IMR-90 (cell line): ENCODE data around the gene BGLAP. TPM values are rescaled to one million over a fixed set of nuclear protein-coding genes. Genes with fewer than 3 reads are reported as not detected.

Source experiments
- ATAC-seq: fragments of 200-7000 bp; cut with Tn5 transposase; 2 replicates; pipeline ENCODE4 v1.9.1; 2020; ENCODE audit warnings: low read depth, mild to moderate bottlenecking, moderate library complexity
- BruUV-seq: library from RNA; stranded (reverse); fragments of 400-500 nt; replicated peaks from 2 replicates; lab custom pipeline; 2021; lab: Mats Ljungman, UMichigan
- CTCF ChIA-PET: fragments of 300-600 bp; formaldehyde crosslinking; extraction: SDS; loops from one replicate; lab custom pipeline; 2021; ENCODE audit warnings: antibody characterized with exemption; lab: Yijun Ruan, JAX
- POLR2A ChIA-PET: fragments of 300-600 bp; sonication (Branson Sonifier 250); formaldehyde crosslinking; loops from one replicate; lab custom pipeline; 2022; ENCODE audit warnings: antibody characterized with exemption; ENCODE audit not compliant: unreplicated experiment; lab: Charles Lee
- DNase-seq: peaks from one replicate; pipeline ENCODE4 v3.0.0; 2013
- H2AFZ ChIP-seq: replicated peaks from 2 replicates; pipeline ENCODE3; 2013; ENCODE audit warnings: low read length, mild to moderate bottlenecking; ENCODE audit not compliant: poor library complexity
- H2AK5ac ChIP-seq: 2 replicates; pipeline ENCODE4 v1.6.1; 2013; ENCODE audit warnings: low read depth, low read length, inconsistent platforms
- H2AK9ac ChIP-seq: replicated peaks from 2 replicates; pipeline ENCODE3; 2013; ENCODE audit warnings: mild to moderate bottlenecking, low read depth, low read length, moderate library complexity; ENCODE audit not compliant: poor library complexity
- H2BK120ac ChIP-seq: 2 replicates; pipeline ENCODE4 v1.6.1; 2013; ENCODE audit warnings: low read depth, low read length, inconsistent platforms
- H2BK15ac ChIP-seq: 3 replicates; pipeline ENCODE4 v1.6.1; 2013; ENCODE audit warnings: low read depth, low read length, inconsistent platforms
- H2BK20ac ChIP-seq: 2 replicates; pipeline ENCODE4 v1.6.1; 2013; ENCODE audit warnings: low read depth, mild to moderate bottlenecking, inconsistent platforms, low read length, moderate library complexity
- H2BK5ac ChIP-seq: 2 replicates; pipeline ENCODE4 v1.6.1; 2013; ENCODE audit warnings: mild to moderate bottlenecking, low read depth, low read length, inconsistent platforms; ENCODE audit not compliant: poor library complexity, severe bottlenecking
- H3K14ac ChIP-seq: replicated peaks from 2 replicates; pipeline ENCODE4 v1.6.1; 2013; ENCODE audit warnings: low read depth, low read length, inconsistent platforms
- H3K18ac ChIP-seq: 2 replicates; pipeline ENCODE4 v1.6.1; 2013; ENCODE audit warnings: low read depth, low read length, control low read depth
- H3K23ac ChIP-seq: 2 replicates; pipeline ENCODE4 v1.6.1; 2013; ENCODE audit warnings: low read depth, low read length, inconsistent platforms
- H3K27ac ChIP-seq: 2 replicates; pipeline ENCODE4 v1.5.1; 2013; ENCODE audit warnings: mild to moderate bottlenecking, control low read depth, low read length; ENCODE audit not compliant: insufficient read depth
- H3K27me3 ChIP-seq: 2 replicates; pipeline ENCODE4 v1.6.1; 2013; ENCODE audit warnings: low read length; ENCODE audit not compliant: control insufficient read depth, insufficient read depth
- H3K36me3 ChIP-seq: 2 replicates; pipeline ENCODE4 v1.6.1; 2013; ENCODE audit warnings: low read length, mixed read lengths; ENCODE audit not compliant: control insufficient read depth, insufficient read depth
- H3K4ac ChIP-seq: 2 replicates; pipeline ENCODE4 v1.6.1; 2013; ENCODE audit warnings: low read depth, low read length, inconsistent platforms
- H3K4me1 ChIP-seq: 2 replicates; pipeline ENCODE4 v1.6.1; 2013; ENCODE audit warnings: low read length, mixed read lengths; ENCODE audit not compliant: control insufficient read depth, insufficient read depth
- H3K4me2 ChIP-seq: 2 replicates; pipeline ENCODE4 v1.6.1; 2013; ENCODE audit warnings: low read depth, mild to moderate bottlenecking, control low read depth, low read length, moderate library complexity
- H3K4me3 ChIP-seq: 2 replicates; pipeline ENCODE4 v1.5.1; 2013; ENCODE audit warnings: low read depth, mild to moderate bottlenecking, control low read depth, low read length, moderate library complexity; ENCODE audit not compliant: insufficient read depth
- H3K56ac ChIP-seq: 2 replicates; pipeline ENCODE4 v1.6.1; 2013; ENCODE audit warnings: low read length, inconsistent platforms; ENCODE audit not compliant: insufficient read depth; ENCODE audit errors: extremely low read depth
- H3K79me1 ChIP-seq, 2 experiments: 2 replicates each; pipeline ENCODE4 v1.6.1; 2013; ENCODE audit warnings: low read length in 2 of 2, inconsistent platforms in 1 of 2, low read depth in 1 of 2
- H3K9ac ChIP-seq: 2 replicates; pipeline ENCODE4 v1.6.1; 2013; ENCODE audit warnings: low read depth, low read length, control low read depth
- H3K9me1 ChIP-seq: 2 replicates; pipeline ENCODE4 v1.6.1; 2013; ENCODE audit warnings: low read length, inconsistent platforms; ENCODE audit not compliant: insufficient read depth
- H3K9me3 ChIP-seq: 2 replicates; pipeline ENCODE4 v1.6.1; 2013; ENCODE audit warnings: low read length; ENCODE audit not compliant: control insufficient read depth, insufficient read depth
- H4K20me1 ChIP-seq: 2 replicates; pipeline ENCODE4 v1.6.1; 2013; ENCODE audit warnings: low read length, inconsistent platforms; ENCODE audit not compliant: insufficient read depth
- H4K5ac ChIP-seq: 2 replicates; pipeline ENCODE4 v1.6.1; 2013; ENCODE audit warnings: mild to moderate bottlenecking, low read depth, low read length, control low read depth
- H4K8ac ChIP-seq, 2 experiments: 2 replicates each; pipeline ENCODE4 v1.6.1; 2013; ENCODE audit warnings: low read depth in 2 of 2, low read length in 2 of 2, control low read depth in 1 of 2, inconsistent platforms in 1 of 2
- H4K91ac ChIP-seq: 2 replicates; pipeline ENCODE4 v1.6.1; 2013; ENCODE audit warnings: low read depth, low read length, inconsistent platforms; ENCODE audit not compliant: insufficient read depth
- BHLHE40 ChIP-seq: fragments of 150-350 bp; IDR thresholded peaks from 2 replicates; pipeline ENCODE4 v1.6.1; 2016; ENCODE audit warnings: mild to moderate bottlenecking, low read depth, low read length
- CEBPB ChIP-seq: IDR thresholded peaks from 2 replicates; pipeline ENCODE4 v1.6.1; 2012; ENCODE audit warnings: low read depth, low read length, improper control_type of control experiment
- CHD1 ChIP-seq: IDR thresholded peaks from 2 replicates; pipeline ENCODE4 v1.6.1; 2012; ENCODE audit warnings: low read depth, low read length, improper control_type of control experiment
- FOS ChIP-seq: fragments of 150-350 bp; IDR thresholded peaks from 2 replicates; pipeline ENCODE4 v1.6.1; 2016; ENCODE audit warnings: low read depth, low read length
- MAFK ChIP-seq: IDR thresholded peaks from 2 replicates; pipeline ENCODE4 v1.6.1; 2012; ENCODE audit warnings: low read depth, low read length, improper control_type of control experiment
- MXI1 ChIP-seq: IDR thresholded peaks from 2 replicates; pipeline ENCODE4 v1.6.1; 2012; ENCODE audit warnings: low read depth, mild to moderate bottlenecking, low read length, moderate library complexity, borderline replicate concordance
- NFE2L2 ChIP-seq: fragments of 150-350 bp; IDR thresholded peaks from 2 replicates; pipeline ENCODE4 v1.6.1; 2016; ENCODE audit warnings: low read depth, mild to moderate bottlenecking, low read length
- POLR2A ChIP-seq: IDR thresholded peaks from 2 replicates; pipeline ENCODE4 v1.6.1; 2012; ENCODE audit warnings: mild to moderate bottlenecking, low read depth, low read length
- RAD21 ChIP-seq: IDR thresholded peaks from 2 replicates; pipeline ENCODE4 v1.6.1; 2012; ENCODE audit warnings: low read length, improper control_type of control experiment
- WGBS, 2 experiments: methylation state at CpG; one replicate each; pipeline versions ENCODE4 v1.1.5 to v1.1.7; 2013; ENCODE audit warnings: missing lambda C conversion rate in 2 of 2; ENCODE audit not compliant: insufficient read length in 1 of 2; ENCODE audit errors: extremely low coverage in 2 of 2; 5-methylcytosine and 5-hydroxymethylcytosine counted together
- dilution Hi-C: fragments of 300-500 bp; cut with HindIII; formaldehyde crosslinking; loops from one replicate; pipeline ENCODE4 v1.14.3; 2018; ENCODE audit warnings: low sequenced_read_pairs; ENCODE audit not compliant: unreplicated experiment
- in situ Hi-C: fragments of 300-500 bp; cut with MboI; formaldehyde crosslinking; loops from 3 replicates; pipeline ENCODE4 v1.14.3; 2019; ENCODE audit warnings: low sequenced_read_pairs, inconsistent platforms, mixed read lengths
- intact Hi-C: fragments of 100-400 bp; cut with micrococcal nuclease; formaldehyde crosslinking; loops from 2 replicates; pipeline ENCODE4 v1.10.0; 2022
- polyA plus RNA-seq, 3 experiments: library from polyadenylated mRNA; depleted of rRNA; stranded (reverse); fragments of >200 nt; gene quantifications; 2 replicates each; pipeline ENCODE4 v1.2.3, GENCODE V29; 2012; ENCODE audit warnings: low replicate concordance in 1 of 3
- total RNA-seq: library from RNA; depleted of rRNA; stranded (reverse); fragments of >200 nt; gene quantifications from 2 replicates; pipeline ENCODE4 v1.2.3, GENCODE V29; 2012
- TF ChIP-seq, protein P1 (sequence below): conservative IDR thresholded peaks from 2 replicates; pipeline ENCODE4 v1.5.1; 2012; ENCODE audit warnings: mild to moderate bottlenecking, low read depth, low read length, improper control_type of control experiment

The BGLAP gene
- total and polyA plus RNA-seq, 2 of the 4 experiments (the other 2 are of a cell fraction), result 0.67 TPM; not detected in 1

DNA sequence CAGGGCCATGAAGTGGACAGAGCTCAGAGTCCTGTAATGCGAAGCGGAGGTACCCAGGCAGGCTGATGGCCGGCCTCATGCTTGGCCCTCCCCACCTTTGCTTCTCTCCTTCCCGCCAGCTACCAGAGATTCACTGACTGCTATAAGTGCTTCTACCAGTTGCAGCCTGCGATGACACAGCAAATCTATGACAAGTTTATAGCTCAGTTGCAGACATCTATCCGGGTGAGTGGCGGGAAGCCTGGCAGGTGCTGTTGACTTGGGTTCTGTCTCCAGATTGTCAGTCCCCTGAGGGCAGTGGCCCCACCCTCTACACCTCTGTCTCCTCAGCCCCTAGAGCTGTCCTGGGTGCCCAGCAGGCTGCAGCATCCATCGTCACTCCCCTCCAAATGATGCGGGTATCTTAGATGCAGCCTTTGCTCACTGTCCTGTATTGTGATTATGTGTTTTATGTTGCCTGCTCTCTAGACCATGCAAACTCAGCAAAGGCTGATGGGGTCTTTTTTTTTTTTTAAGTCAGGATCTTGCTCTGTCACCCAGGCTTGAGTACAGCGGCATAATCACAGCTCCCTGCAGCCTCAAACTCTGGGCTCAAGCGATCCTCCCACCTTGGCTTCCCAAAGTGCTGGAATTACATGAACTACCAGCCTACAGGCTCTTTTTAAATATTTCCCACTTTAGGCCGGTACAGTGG lies 9.6 kb upstream of the BGLAP start:
- Histone ChIP-seq H3K27me3 (no peaks in the 10 kb centered on the region), H4K20me1 (peaks cover 7% of the 10 kb centered on the region; the same call in 1 of the 2 replicates), H3K27ac (no peak overlapping the region), H3K79me1 (peaks cover 8 to 20% of the 10 kb centered on the region in 2 experiments), H3K4ac (no peak overlapping the region), H3K56ac (peak overlapping the region; percentile 3; the same call in 1 of the 2 replicates), H3K4me2 (no peak overlapping the region), H3K9ac (no peak overlapping the region), H3K23ac (no peak overlapping the region), H2AK9ac (no peak overlapping the region), H3K4me1 (peaks cover 13% of the 10 kb centered on the region), H4K8ac (no peak overlapping the region), H3K9me3 (no peaks in the 10 kb centered on the region), H2BK20ac (no peak overlapping the region), H3K14ac (no peak overlapping the region), H2BK120ac (peak overlapping the region; percentile 24; the same call in 1 of the 2 replicates), H4K5ac (no peak overlapping the region), H2AK5ac (peak overlapping the region; percentile 23; the same call in 1 of the 2 replicates), H3K36me3 (peaks cover 25% of the 10 kb centered on the region), H3K9me1 (peaks cover 15% of the 10 kb centered on the region), H3K4me3 (no peak overlapping the region), H3K18ac (no peak overlapping the region), H4K91ac (no peak overlapping the region), H2BK5ac (no peak overlapping the region), H2BK15ac (no peak overlapping the region; the same call in 2 of the 3 replicates), H2AFZ (no peak overlapping the region)
- ChIA-PET CTCF (interaction anchor here (1.0 kb wide), 2 partner anchors 8 to 85 kb away, joined by 3 to 6 read pairs; no protein-coding TSS in a partner anchor), POLR2A (no interaction called here)
- no peak for TF ChIP-seq MXI1
- no peak for TF ChIP-seq MAFK
- no peak for TF ChIP-seq BHLHE40
- TF ChIP-seq, protein P1, sequence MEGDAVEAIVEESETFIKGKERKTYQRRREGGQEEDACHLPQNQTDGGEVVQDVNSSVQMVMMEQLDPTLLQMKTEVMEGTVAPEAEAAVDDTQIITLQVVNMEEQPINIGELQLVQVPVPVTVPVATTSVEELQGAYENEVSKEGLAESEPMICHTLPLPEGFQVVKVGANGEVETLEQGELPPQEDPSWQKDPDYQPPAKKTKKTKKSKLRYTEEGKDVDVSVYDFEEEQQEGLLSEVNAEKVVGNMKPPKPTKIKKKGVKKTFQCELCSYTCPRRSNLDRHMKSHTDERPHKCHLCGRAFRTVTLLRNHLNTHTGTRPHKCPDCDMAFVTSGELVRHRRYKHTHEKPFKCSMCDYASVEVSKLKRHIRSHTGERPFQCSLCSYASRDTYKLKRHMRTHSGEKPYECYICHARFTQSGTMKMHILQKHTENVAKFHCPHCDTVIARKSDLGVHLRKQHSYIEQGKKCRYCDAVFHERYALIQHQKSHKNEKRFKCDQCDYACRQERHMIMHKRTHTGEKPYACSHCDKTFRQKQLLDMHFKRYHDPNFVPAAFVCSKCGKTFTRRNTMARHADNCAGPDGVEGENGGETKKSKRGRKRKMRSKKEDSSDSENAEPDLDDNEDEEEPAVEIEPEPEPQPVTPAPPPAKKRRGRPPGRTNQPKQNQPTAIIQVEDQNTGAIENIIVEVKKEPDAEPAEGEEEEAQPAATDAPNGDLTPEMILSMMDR, result no peak
- no peak for TF ChIP-seq RAD21
- TF ChIP-seq POLR2A, result no peak
- TF ChIP-seq CEBPB, result no peak
- no peak for TF ChIP-seq CHD1
- no peak for TF ChIP-seq NFE2L2
- no peak for TF ChIP-seq FOS
- in situ Hi-C loops, result no loop called here
- WGBS, 2 experiments, result 97% methylated on average over 5 of the region's 12 CpGs; no CpG with 5 or more reads in 1 of the 2 experiments
- dilution Hi-C loops, result no loop called here
- no TSS peak for BruUV-seq
- intact Hi-C loops, result no loop called here
- DNase-seq (no peak), ATAC-seq (no peak)
